ENCODE data around the gene ARCN1. TPM values are rescaled to one million over a fixed set of nuclear protein-coding genes. Genes with fewer than 3 reads are reported as not detected.
A peak's percentile ranks its signal among the peaks of the same experiment; 100 is the strongest.
"Not testable (repeated sequence)": the region's sequence is repeated elsewhere in the genome, so short reads cannot be mapped to it uniquely, and the experiment has no call there.

The ARCN1 gene
- total RNA-seq, 2 experiments from 2014 or later: 141 to 150 TPM

DNA sequence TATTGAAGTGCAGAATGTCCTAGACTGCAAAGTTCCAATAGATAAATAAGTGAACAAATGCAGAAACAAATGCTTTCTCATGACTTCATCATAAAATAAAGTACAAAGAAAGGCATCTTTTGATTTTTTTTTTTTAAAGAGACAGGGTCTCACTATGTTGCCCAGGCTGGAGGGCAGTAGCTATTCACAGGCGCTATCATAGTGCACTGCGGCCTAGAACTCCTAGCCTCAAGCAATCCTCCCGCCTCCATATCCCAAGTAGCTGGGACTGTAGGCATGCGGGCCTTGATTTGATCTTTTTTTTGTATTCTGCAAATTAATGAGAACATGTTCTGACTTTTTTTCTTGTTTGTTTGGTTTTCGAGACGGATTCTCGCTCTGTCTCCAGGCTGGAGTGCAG lies 2.4 kb downstream of the ARCN1 start:
- Mint-ChIP-seq H3K4me3 (peak overlapping the region; percentile 45), H3K27ac (no peak overlapping the region), H3K4me1 (peaks cover 54% of the 10 kb centered on the region)

DNA sequence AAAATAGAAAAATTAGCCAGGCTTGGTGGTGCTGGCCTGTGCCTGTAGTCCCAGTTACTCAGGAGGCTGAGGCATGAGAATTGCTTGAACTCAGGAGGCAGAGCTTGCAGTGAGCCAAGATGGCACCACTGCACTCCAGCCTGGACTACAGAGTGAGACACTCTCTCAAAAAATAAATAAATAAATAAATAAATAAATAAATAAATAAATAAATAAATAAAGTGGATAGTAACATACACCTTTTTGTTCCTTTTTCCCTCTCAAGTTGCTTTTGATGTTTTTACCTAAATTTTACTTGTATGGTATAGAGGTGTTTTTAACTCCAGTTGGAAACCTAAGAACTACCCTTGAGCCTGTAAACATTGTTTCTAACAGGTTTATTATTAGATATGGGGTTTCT lies 5.8 kb downstream of the ARCN1 start:
- not testable (repeated sequence) for DNase-seq, H3K27ac Mint-ChIP-seq, H3K27me3 Mint-ChIP-seq, H3K9me3 Mint-ChIP-seq, H3K4me3 Mint-ChIP-seq
- Mint-ChIP-seq H3K4me1 (peaks cover 42% of the 10 kb centered on the region), H3K36me3 (peaks cover 18% of the 10 kb centered on the region)

More for the DNA sequence above, 2.4 kb downstream of the ARCN1 start:
- no peaks in the 10 kb centered on the region for H3K27me3 Mint-ChIP-seq
- no peak for DNase-seq
- no peaks in the 10 kb centered on the region for H3K9me3 Mint-ChIP-seq
- H3K36me3 Mint-ChIP-seq: peaks cover 20% of the 10 kb centered on the region

DNA sequence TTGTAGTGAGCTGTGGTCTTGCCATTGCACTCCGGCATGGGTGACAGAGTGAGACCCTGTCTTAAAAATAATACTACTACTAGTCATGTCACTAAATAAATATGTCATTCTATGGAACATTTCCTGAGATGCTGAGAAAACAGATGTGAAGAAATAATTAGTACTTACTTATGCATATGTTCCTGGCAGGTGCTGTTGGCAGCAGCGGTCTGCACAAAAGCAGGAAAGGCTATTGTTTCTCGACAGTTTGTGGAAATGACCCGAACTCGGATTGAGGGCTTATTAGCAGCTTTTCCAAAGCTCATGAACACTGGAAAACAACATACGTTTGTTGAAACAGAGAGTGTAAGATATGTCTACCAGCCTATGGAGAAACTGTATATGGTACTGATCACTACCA lies 8.8 kb downstream of the ARCN1 start:
- Mint-ChIP-seq H3K9me3 (no peaks in the 10 kb centered on the region), H3K4me1 (peaks cover 19% of the 10 kb centered on the region), H3K27me3 (no peaks in the 10 kb centered on the region), H3K36me3 (peaks cover 12% of the 10 kb centered on the region), H3K4me3 (no peak overlapping the region), H3K27ac (no peak overlapping the region)
- no peak for DNase-seq

DNA sequence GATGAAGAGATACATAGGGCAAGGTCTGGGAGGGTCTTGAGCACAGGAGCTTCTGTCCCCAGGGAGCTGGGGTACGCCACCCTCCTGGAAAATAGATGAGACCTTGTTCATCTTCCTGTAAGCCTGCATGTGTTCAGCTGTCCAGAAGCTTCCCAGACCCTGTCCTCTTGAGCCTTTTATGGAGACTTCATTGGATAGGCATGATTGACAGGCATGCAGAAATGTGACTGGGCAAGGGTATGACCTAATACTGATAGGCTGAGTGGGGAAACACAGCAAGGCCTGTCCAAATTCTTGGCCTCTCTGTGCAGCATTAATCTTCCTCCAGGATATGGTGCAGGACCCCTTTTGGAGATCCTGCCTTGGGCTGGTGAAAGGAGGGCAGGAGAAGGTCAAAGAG lies 15.7 kb downstream of the ARCN1 start:
- no peak for DNase-seq
- Mint-ChIP-seq H3K4me3 (no peak overlapping the region), H3K4me1 (no peaks in the 10 kb centered on the region), H3K36me3 (peaks cover 20% of the 10 kb centered on the region), H3K27ac (no peak overlapping the region), H3K9me3 (no peaks in the 10 kb centered on the region), H3K27me3 (no peaks in the 10 kb centered on the region)

DNA sequence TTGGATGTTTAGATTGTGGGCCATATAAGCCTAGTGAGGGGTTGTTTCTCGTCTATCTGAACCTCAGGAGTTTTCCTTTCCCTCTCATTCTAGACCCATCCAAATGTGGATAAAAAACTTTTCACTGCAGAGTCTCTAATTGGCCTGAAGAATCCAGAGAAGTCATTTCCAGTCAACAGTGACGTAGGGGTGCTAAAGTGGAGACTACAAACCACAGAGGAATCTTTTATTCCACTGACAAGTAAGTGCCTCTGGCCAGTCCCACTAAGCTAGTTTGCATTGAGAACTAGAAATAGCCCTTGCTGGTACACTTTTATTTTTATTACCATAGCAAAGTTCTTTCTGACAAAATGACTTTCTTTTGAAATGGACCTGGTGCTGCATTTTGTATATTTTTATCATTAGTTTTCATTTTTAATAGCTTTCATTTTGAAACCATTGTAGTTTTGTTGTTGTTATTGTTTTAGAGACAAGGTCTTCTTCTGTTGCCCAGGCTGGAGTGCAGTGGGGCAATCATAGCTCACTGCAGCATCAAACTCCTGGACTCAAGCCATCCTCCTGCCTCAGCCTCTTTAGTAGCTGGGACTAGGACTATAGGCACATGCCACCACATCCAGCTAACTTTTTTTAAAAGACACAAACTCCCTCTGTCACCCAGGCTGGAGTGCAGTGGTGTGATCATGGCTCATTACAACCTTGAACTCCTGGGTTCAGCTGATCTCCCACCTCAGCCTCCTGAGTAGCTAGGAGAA lies 20.6 kb downstream of the ARCN1 start:
- Mint-ChIP-seq H3K9me3 (no peaks in the 10 kb centered on the region), H3K4me3 (no peak overlapping the region), H3K27ac (no peak overlapping the region), H3K4me1 (peaks cover 16% of the 10 kb centered on the region), H3K36me3 (peaks cover 25% of the 10 kb centered on the region), H3K27me3 (no peaks in the 10 kb centered on the region)
- DNase-seq: no peak

DNA sequence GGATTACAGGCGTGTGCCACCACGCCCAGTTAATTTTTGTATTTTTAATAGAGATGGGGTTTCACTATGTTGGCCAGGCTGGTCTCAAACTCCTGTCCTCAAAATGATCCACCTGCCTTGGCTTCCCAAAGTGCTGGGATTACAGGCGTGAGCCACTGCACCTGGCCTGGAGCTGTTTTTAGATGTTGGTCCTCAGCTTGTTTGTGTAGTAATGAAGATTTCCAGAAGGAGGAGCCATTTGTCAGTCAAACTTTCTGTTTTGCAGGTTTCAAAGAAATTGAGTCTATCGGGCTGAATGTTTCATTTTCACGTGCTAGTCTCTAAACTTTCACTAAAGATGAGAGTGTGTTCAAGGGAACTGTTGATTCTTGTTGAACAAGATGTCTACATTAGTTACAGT lies 22.8 kb downstream of the ARCN1 start:
- H3K36me3 Mint-ChIP-seq: peaks cover 24% of the 10 kb centered on the region
- not testable (repeated sequence) for H3K9me3 Mint-ChIP-seq, H3K27me3 Mint-ChIP-seq, H3K4me3 Mint-ChIP-seq, DNase-seq
- H3K27ac Mint-ChIP-seq: peak overlapping the region; percentile 6
- H3K4me1 Mint-ChIP-seq: peaks cover 16% of the 10 kb centered on the region

DNA sequence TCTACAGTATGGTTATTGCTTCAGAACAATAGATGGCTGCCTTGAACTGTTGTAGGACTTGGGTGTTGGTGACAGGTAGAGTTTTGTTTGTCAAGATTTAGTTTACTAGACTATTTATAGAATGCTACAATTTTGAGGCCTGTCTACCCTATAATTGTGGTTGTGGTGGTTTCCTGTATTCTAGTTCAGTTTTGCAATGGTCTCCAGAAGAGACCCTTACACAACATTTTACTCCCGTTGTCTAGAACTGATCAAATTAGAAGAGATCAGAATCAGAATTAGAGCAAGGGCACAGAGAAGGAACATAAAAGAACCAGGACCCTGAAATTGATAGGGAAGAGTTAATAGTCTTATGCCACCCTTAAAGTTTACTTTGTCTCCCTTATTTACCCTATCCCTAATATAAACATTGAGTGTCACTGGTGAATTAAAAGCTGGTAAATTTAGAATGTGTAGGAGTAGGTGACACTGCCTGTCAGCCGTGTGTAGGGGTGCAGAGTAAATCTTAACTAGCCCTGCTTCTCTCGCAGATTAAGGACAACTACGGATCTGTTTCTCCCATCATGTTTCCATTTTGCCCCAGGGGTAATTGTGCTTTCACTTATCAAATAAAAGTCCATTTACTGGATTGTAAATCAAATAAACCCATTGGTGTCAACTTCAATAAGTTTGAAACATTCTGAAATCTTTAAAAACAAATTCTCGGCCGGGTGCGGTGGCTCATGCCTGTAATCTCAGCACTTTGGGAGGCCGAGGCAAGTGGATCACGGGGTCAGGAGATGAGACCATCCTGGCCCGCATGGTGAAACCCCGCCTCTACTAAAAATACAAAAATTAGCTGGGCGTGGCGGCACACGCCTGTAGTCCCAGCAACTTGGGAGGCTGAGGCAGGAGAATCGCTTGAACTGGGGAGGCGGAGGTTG lies 24.3 kb downstream of the ARCN1 start:
- H3K9me3 Mint-ChIP-seq: no peaks in the 10 kb centered on the region
- H3K27me3 Mint-ChIP-seq: no peaks in the 10 kb centered on the region
- H3K36me3 Mint-ChIP-seq: peaks cover 21% of the 10 kb centered on the region
- H3K4me1 Mint-ChIP-seq: peaks cover 16% of the 10 kb centered on the region
- H3K27ac Mint-ChIP-seq: peak overlapping the region; percentile 60
- DNase-seq: no peak
- no peak overlapping the region for H3K4me3 Mint-ChIP-seq

DNA sequence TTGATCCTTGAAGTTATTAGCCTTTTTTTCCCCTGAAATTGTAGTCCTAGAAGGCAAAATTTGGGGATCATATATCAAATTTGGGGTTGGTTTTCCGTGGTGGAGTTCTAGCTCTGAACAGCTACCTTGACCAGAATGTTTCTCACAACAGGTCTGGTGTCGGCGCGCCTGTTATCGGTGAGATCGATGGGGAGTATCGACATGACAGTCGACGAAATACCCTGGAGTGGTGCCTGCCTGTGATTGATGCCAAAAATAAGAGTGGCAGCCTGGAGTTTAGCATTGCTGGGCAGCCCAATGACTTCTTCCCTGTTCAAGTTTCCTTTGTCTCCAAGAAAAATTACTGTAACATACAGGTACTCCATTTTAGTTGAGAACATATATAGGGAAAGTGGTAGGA lies 25.3 kb downstream of the ARCN1 start:
- Mint-ChIP-seq H3K27ac (no peak overlapping the region), H3K4me1 (peaks cover 16% of the 10 kb centered on the region), H3K4me3 (no peak overlapping the region), H3K36me3 (peaks cover 21% of the 10 kb centered on the region), H3K9me3 (no peaks in the 10 kb centered on the region), H3K27me3 (no peaks in the 10 kb centered on the region)
- DNase-seq: no peak

DNA sequence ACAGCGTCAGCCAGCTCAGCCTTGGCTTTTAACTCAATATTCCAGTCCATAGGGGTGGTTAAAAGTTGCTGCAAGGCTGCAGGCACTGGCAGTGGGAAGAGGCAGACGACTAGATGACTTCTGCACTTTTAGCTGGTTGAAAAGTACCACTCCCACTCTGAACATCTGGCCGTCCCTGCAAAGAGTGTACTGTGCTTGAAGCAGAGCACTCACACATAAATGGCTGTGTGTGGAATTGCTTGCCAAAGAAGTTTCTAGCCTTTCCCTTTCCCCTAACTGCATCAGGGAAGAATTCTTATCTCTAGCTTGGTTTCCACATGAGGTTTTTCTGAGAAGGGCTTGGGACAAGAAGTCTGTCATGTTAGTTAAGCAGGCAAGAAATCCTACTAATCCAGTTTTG lies 30.1 kb downstream of the ARCN1 start:
- H3K27ac Mint-ChIP-seq: no peak overlapping the region
- peaks cover 5% of the 10 kb centered on the region for H3K36me3 Mint-ChIP-seq

DNA sequence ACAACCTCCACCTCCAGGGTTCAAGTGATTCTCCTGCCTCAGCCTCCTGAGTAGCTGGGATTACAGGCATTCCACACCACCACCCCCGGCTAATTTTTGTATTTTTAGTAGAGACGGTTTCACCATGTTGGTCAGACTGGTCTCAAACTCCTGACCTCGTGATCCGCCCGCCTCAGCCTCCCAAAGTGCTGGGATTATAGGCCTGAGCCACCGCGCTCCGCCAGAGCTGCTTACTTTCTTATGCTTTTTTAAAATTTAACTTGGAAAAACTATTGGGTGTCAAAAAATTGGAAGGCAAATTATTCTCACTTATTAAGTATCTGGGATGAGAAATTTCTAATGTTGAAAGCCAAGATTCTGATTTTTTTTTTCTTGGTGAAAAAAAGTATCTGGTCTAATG lies 31.5 kb downstream of the ARCN1 start:
- DNase-seq, H3K4me1 Mint-ChIP-seq, H3K27me3 Mint-ChIP-seq, H3K27ac Mint-ChIP-seq, H3K9me3 Mint-ChIP-seq, H3K4me3 Mint-ChIP-seq, H3K36me3 Mint-ChIP-seq: not testable (repeated sequence)

More for the DNA sequence above, 30.1 kb downstream of the ARCN1 start:
- DNase-seq: no peak
- no peaks in the 10 kb centered on the region for H3K27me3 Mint-ChIP-seq
- no peak overlapping the region for H3K4me3 Mint-ChIP-seq
- no peaks in the 10 kb centered on the region for H3K9me3 Mint-ChIP-seq
- H3K4me1 Mint-ChIP-seq: peaks cover 2% of the 10 kb centered on the region

DNA sequence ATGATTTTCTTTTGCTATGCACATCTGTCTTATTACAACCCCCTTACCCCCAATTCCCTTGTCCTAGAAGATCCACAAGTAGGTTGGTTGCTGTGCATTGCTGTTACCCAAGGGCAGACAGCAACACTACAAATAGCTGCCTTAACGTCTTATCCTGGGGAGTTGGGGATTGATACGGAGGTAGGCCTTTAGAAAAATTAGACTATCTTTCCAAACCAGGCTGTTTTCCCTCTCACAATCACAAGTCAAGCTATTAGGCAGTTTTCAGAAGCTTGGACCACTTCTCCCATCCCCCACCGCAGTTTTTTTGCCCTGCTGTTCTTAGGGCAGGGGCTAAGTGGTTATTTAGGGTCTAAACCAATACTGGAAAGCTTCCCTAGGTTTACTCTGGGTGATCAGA lies 32.4 kb downstream of the ARCN1 start:
- DNase-seq: no peak
- Mint-ChIP-seq H3K36me3 (no peaks in the 10 kb centered on the region), H3K27me3 (peaks cover 8% of the 10 kb centered on the region), H3K4me1 (peaks cover 12% of the 10 kb centered on the region), H3K4me3 (no peak overlapping the region), H3K27ac (no peak overlapping the region), H3K9me3 (no peaks in the 10 kb centered on the region)

DNA sequence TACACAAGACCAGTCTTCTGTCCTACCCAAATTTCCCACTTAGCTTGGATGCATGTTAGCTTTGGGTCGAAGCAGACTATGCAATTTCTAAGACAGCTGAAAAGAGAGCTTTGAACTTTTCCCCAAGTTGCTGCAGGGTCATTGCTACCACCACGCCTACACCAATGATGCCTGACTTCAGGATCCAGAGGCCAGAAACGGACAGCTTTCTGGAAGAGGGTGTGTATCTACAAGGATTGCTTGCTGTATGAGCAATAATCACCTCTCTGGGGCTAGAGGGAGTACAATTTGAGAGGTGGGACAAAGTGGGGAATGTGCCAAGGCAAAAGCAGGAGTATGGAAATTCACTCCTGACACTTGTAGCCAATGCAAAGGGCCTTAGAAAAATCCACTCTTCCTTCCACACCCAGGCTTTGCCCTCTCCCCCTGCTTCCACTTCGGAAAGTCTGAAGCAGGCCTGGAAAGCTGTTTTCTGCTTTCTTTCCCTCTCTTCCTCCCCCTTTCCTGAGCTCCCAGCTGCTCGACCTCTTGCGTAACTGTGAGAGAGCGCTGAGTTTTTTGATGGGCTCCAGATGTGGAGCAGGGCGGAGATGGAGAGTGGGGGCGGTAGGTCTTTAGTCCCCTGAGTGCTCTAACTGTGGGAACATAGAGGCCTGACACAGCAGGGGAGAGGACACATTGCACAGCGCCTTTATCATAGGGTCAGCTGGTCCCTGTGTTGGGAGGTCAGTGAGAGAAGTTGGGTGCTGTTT lies 33.1 kb downstream of the ARCN1 start:
- H3K4me1 Mint-ChIP-seq: peaks cover 17% of the 10 kb centered on the region
- H3K9me3 Mint-ChIP-seq: no peaks in the 10 kb centered on the region
- no peak for DNase-seq
- H3K27ac Mint-ChIP-seq: no peak overlapping the region
- no peaks in the 10 kb centered on the region for H3K36me3 Mint-ChIP-seq
- H3K27me3 Mint-ChIP-seq: peaks cover 12% of the 10 kb centered on the region
- H3K4me3 Mint-ChIP-seq: no peak overlapping the region

DNA sequence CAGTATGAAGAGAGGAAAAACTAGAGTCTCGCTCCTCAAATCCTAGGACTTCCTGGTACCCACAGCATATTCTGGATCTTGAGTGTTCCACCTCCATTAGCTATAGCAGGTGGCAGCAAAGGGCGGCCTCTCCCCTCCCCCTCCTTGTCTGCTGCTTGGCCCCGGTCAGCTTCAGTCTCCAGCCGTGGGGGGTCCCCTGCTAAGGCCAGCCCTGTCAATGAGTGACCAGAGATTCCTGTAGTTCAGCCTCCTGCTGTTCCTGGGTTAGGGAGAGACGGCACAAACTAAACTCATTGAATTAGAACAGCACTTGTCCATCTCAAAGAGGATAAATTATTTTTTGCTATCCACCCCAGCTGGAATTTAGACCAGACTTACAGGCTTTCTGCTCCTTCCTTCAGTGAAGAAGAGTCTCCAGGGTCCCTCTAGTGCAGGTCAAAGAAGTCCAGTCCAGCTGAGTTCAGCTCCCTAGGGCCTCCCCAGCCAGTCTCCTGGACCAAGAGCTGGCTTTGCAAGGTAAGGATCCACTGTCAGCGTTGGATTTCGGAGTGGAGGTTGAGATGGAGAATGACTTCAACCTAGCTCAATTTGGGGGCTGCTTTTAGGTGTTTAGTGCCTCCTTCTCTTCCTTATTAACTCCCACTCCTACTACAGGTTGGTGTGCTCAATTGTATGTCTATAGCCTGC lies 34.1 kb downstream of the ARCN1 start:
- Mint-ChIP-seq H3K4me1 (peaks cover 20% of the 10 kb centered on the region), H3K4me3 (no peak overlapping the region), H3K36me3 (no peaks in the 10 kb centered on the region), H3K9me3 (no peaks in the 10 kb centered on the region), H3K27ac (no peak overlapping the region), H3K27me3 (peaks cover 12% of the 10 kb centered on the region)
- no peak for DNase-seq

DNA sequence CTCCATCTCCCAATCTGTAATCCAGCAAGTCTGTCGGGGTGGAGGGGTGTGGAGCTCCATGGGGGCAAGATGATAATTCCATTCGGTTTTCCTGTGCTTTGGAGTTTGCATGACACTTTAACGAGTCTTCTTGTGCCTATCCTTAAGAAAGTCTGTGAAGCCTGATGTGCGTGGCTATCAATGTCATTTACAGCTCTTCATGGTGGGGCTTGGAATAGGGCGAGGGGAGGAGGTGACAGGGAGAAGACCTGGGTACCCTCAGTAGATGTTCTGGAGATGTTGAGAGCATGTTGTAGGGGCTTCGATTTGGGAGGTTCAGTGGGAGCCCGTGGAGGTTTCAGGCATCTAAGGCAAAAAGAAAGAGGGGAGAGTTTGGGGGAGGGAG lies 34.6 kb downstream of the ARCN1 start:
- Mint-ChIP-seq H3K4me1 (peaks cover 20% of the 10 kb centered on the region), H3K27me3 (peaks cover 12% of the 10 kb centered on the region), H3K36me3 (no peaks in the 10 kb centered on the region), H3K9me3 (no peaks in the 10 kb centered on the region), H3K4me3 (peak overlapping the region; percentile 44), H3K27ac (no peak overlapping the region)
- DNase-seq: no peak
